Hepatocyte (in vitro differentiated cells): ENCODE measurements around the gene PTPRN2. TPM values are rescaled to one million over a fixed set of nuclear protein-coding genes. Genes with fewer than 3 reads are reported as not detected.

ENCODE experiments used
- DNase-seq: peaks from one replicate; pipeline ENCODE4 v3.0.0-alpha.2; 2016; ENCODE audit warnings: low spot score
- H2AFZ ChIP-seq: fragments of 200-600 bp; sonication (generic); 2 replicates; pipeline ENCODE4 v1.6.0; 2016; ENCODE audit warnings: antibody characterized with exemption, mild to moderate bottlenecking
- H3K27ac ChIP-seq: fragments of 200-600 bp; sonication (generic); 2 replicates; pipeline ENCODE4 v1.5.1; 2016; ENCODE audit warnings: mild to moderate bottlenecking
- H3K27me3 ChIP-seq: fragments of 200-600 bp; sonication (generic); 2 replicates; pipeline ENCODE4 v1.6.1; 2016
- H3K36me3 ChIP-seq: fragments of 200-600 bp; sonication (generic); replicated peaks from 2 replicates; pipeline ENCODE4 v1.5.1; 2016; ENCODE audit warnings: low read depth; ENCODE audit not compliant: insufficient read depth
- H3K4me1 ChIP-seq: fragments of 200-600 bp; sonication (generic); 2 replicates; pipeline ENCODE4 v1.5.1; 2016; ENCODE audit warnings: mild to moderate bottlenecking, moderate library complexity; ENCODE audit not compliant: insufficient read depth
- H3K4me2 ChIP-seq: fragments of 200-600 bp; sonication (generic); 2 replicates; pipeline ENCODE4 v1.6.0; 2016
- H3K4me3 ChIP-seq: fragments of 200-600 bp; sonication (generic); 2 replicates; pipeline ENCODE4 v1.5.1; 2016; ENCODE audit warnings: mild to moderate bottlenecking
- H3K79me2 ChIP-seq: fragments of 200-600 bp; sonication (generic); 2 replicates; pipeline ENCODE4 v1.6.0; 2017; ENCODE audit warnings: mild to moderate bottlenecking
- H3K9me2 ChIP-seq: fragments of 200-600 bp; sonication (generic); replicated peaks from 2 replicates; pipeline ENCODE4 v1.6.0; 2017; ENCODE audit warnings: mild to moderate bottlenecking; ENCODE audit not compliant: insufficient read depth
- H3K9me3 ChIP-seq: fragments of 200-600 bp; sonication (generic); 2 replicates; pipeline ENCODE4 v1.5.1; 2016; ENCODE audit warnings: low read depth, mild to moderate bottlenecking
- H4K20me1 ChIP-seq: fragments of 200-600 bp; sonication (generic); 2 replicates; pipeline ENCODE4 v1.6.0; 2016; ENCODE audit warnings: mild to moderate bottlenecking; ENCODE audit not compliant: insufficient read depth, poor library complexity, severe bottlenecking
- EZH2 ChIP-seq: fragments of 200-600 bp; sonication (generic); IDR thresholded peaks from 2 replicates; pipeline ENCODE4 v1.6.1; 2016; ENCODE audit warnings: antibody characterized with exemption, mild to moderate bottlenecking, borderline replicate concordance
- EZH2phosphoT487 ChIP-seq: fragments of 200-600 bp; sonication (generic); IDR thresholded peaks from one replicate; pipeline ENCODE4 v1.6.1; 2018; ENCODE audit warnings: antibody characterized with exemption, mild to moderate bottlenecking, low read depth, moderate library complexity; ENCODE audit not compliant: unreplicated experiment, severe bottlenecking
- WGBS: methylation state at CpG from one replicate; pipeline ENCODE4 v1.1.6; 2016; ENCODE audit warnings: low lambda C conversion rate; ENCODE audit errors: missing lambda C conversion rate; 5-methylcytosine and 5-hydroxymethylcytosine counted together
- polyA plus RNA-seq: library from polyadenylated mRNA; unstranded; fragments of >200 nt; fragmentation: Nextera tagmentation; extraction: Ambion mirVana; gene quantifications from 2 replicates; pipeline ENCODE4 v1.2.1, GENCODE V29; 2016
- total RNA-seq: library from RNA; depleted of rRNA; stranded (reverse); fragments of >200 nt; gene quantifications from 2 replicates; pipeline ENCODE4 v1.2.3, GENCODE V29; 2014
- TF ChIP-seq, protein P1 (sequence below): fragments of 200-600 bp; sonication (generic); IDR thresholded peaks from 2 replicates; pipeline ENCODE4 v1.5.1; 2016; ENCODE audit warnings: antibody characterized with exemption, mild to moderate bottlenecking; ENCODE audit not compliant: poor library complexity

Gene PTPRN2
- total and polyA plus RNA-seq, 2 experiments from 2014 or later = 2.1 to 3.3 TPM

GRCh38 chr7:157719008-157719682 lies 868.5 kb downstream of the PTPRN2 start:
- no peak overlapping the region for H3K27ac ChIP-seq
- no peaks in the 10 kb centered on the region for H4K20me1 ChIP-seq
- H3K4me1 ChIP-seq = no peaks in the 10 kb centered on the region
- TF ChIP-seq EZH2 (no peak), EZH2phosphoT487 (no peak)
- TF ChIP-seq, protein P1, sequence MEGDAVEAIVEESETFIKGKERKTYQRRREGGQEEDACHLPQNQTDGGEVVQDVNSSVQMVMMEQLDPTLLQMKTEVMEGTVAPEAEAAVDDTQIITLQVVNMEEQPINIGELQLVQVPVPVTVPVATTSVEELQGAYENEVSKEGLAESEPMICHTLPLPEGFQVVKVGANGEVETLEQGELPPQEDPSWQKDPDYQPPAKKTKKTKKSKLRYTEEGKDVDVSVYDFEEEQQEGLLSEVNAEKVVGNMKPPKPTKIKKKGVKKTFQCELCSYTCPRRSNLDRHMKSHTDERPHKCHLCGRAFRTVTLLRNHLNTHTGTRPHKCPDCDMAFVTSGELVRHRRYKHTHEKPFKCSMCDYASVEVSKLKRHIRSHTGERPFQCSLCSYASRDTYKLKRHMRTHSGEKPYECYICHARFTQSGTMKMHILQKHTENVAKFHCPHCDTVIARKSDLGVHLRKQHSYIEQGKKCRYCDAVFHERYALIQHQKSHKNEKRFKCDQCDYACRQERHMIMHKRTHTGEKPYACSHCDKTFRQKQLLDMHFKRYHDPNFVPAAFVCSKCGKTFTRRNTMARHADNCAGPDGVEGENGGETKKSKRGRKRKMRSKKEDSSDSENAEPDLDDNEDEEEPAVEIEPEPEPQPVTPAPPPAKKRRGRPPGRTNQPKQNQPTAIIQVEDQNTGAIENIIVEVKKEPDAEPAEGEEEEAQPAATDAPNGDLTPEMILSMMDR = no peak
- DNase-seq = no peak
- no peak overlapping the region for H2AFZ ChIP-seq
- WGBS = 94% methylated on average over 21 of the region's 21 CpGs
- no peaks in the 10 kb centered on the region for H3K36me3 ChIP-seq
- no peaks in the 10 kb centered on the region for H3K9me2 ChIP-seq
- H3K4me3 ChIP-seq = no peak overlapping the region
- no peaks in the 10 kb centered on the region for H3K79me2 ChIP-seq
- H3K4me2 ChIP-seq = no peak overlapping the region
- H3K27me3 ChIP-seq = peaks cover 7% of the 10 kb centered on the region
- no peaks in the 10 kb centered on the region for H3K9me3 ChIP-seq

- peaks cover under 1% of the 10 kb centered on the region for H3K27me3 ChIP-seq
- H3K36me3 ChIP-seq = no peaks in the 10 kb centered on the region
- H3K4me3 ChIP-seq = no peak overlapping the region
- H3K4me1 ChIP-seq = no peaks in the 10 kb centered on the region
- TF ChIP-seq EZH2phosphoT487 (no peak), EZH2 (no peak)
- TF ChIP-seq, protein P1 = no peak
- DNase-seq = no peak
- no peaks in the 10 kb centered on the region for H3K79me2 ChIP-seq
- H3K9me3 ChIP-seq = no peaks in the 10 kb centered on the region
- 81% methylated on average over 24 of the region's 27 CpGs for WGBS
- H4K20me1 ChIP-seq = no peaks in the 10 kb centered on the region
- H2AFZ ChIP-seq = no peak overlapping the region
- H3K4me2 ChIP-seq = no peak overlapping the region
- H3K27ac ChIP-seq = no peak overlapping the region
- no peaks in the 10 kb centered on the region for H3K9me2 ChIP-seq
These were observed 869.2 kb downstream of the PTPRN2 start for GRCh38 chr7:157718303-157719007.

GRCh38 chr7:157717211-157718174 lies 870.1 kb downstream of the PTPRN2 start:
- H3K4me1 ChIP-seq = no peaks in the 10 kb centered on the region
- no peak overlapping the region for H2AFZ ChIP-seq
- TF ChIP-seq EZH2phosphoT487 (no peak), EZH2 (no peak)
- TF ChIP-seq, protein P1 = no peak
- H3K27ac ChIP-seq = no peak overlapping the region
- no peaks in the 10 kb centered on the region for H4K20me1 ChIP-seq
- no peaks in the 10 kb centered on the region for H3K27me3 ChIP-seq
- H3K79me2 ChIP-seq = no peaks in the 10 kb centered on the region
- no peaks in the 10 kb centered on the region for H3K9me2 ChIP-seq
- H3K4me3 ChIP-seq = no peak overlapping the region
- H3K4me2 ChIP-seq = no peak overlapping the region
- 90% methylated on average over 31 of the region's 31 CpGs for WGBS
- DNase-seq = no peak
- no peaks in the 10 kb centered on the region for H3K36me3 ChIP-seq
- no peaks in the 10 kb centered on the region for H3K9me3 ChIP-seq
